Liver (tissue), 9 donors: ENCODE measurements around the gene TTC28. TPM values are rescaled to one million over a fixed set of nuclear protein-coding genes. Genes with fewer than 3 reads are reported as not detected.

Source experiments
- DNase-seq: peaks from one replicate; pipeline ENCODE4 v3.0.0-alpha.2; 2017; ENCODE audit warnings: low spot score
- H3K27ac ChIP-seq, 2 donors: one replicate each; pipeline ENCODE4 v1.7.0; 2013; ENCODE audit warnings: inconsistent platforms in 2 of 2, low read length in 2 of 2, control low read depth in 1 of 2, low read depth in 1 of 2, mild to moderate bottlenecking in 1 of 2
- H3K27me3 ChIP-seq, 4 donors: one replicate each; pipeline versions ENCODE4 v1.6.1 to v1.7.0; 2013; ENCODE audit warnings: low read length in 3 of 4, inconsistent platforms in 1 of 4, mild to moderate bottlenecking in 1 of 4, moderate library complexity in 1 of 4; ENCODE audit not compliant: control insufficient read depth in 4 of 4, insufficient read depth in 4 of 4
- H3K36me3 ChIP-seq, 4 donors: one replicate each; pipeline versions ENCODE4 v1.6.1 to v1.7.0; 2013; ENCODE audit warnings: low read length in 3 of 4, mild to moderate bottlenecking in 3 of 4, low read depth in 1 of 4, moderate library complexity in 1 of 4; ENCODE audit not compliant: control insufficient read depth in 4 of 4, insufficient read depth in 3 of 4
- H3K4me1 ChIP-seq, 4 donors: one replicate each; pipeline versions ENCODE4 v1.6.1 to v1.7.0; 2013; ENCODE audit warnings: low read length in 3 of 4, mild to moderate bottlenecking in 3 of 4, moderate library complexity in 1 of 4; ENCODE audit not compliant: control insufficient read depth in 4 of 4, insufficient read depth in 4 of 4
- H3K4me3 ChIP-seq, 3 donors: one replicate each; pipeline versions ENCODE4 v1.6.1 to v1.7.0; 2013; ENCODE audit warnings: low read length in 3 of 3, control low read depth in 1 of 3, low read depth in 1 of 3, mild to moderate bottlenecking in 1 of 3
- H3K9ac ChIP-seq, 2 donors: one replicate each; pipeline ENCODE4 v1.7.0; 2013; ENCODE audit warnings: low read length in 2 of 2, mild to moderate bottlenecking in 2 of 2, moderate library complexity in 2 of 2, control low read depth in 1 of 2, low read depth in 1 of 2
- H3K9me3 ChIP-seq, 4 donors: one replicate each; pipeline versions ENCODE4 v1.6.1 to v1.7.0; 2013; ENCODE audit warnings: low read length in 3 of 4; ENCODE audit not compliant: control insufficient read depth in 4 of 4
- ATF3 ChIP-seq: IDR thresholded peaks from 2 replicates; pipeline ENCODE4 v1.6.1; 2016; ENCODE audit warnings: antibody characterized with exemption
- CTCF ChIP-seq: fragments of 150-350 bp; IDR thresholded peaks from 2 replicates; pipeline ENCODE4 v1.5.1; 2017; ENCODE audit warnings: improper control_type of control experiment, low read depth, low read length; ENCODE audit not compliant: missing input control
- EGR1 ChIP-seq, 2 donors: IDR thresholded peaks; 2 replicates each; pipeline ENCODE4 v1.6.1; 2016 to 2018; ENCODE audit warnings: antibody characterized with exemption in 2 of 2, low read depth in 2 of 2
- FOXA1 ChIP-seq: IDR thresholded peaks from 2 replicates; pipeline ENCODE4 v1.6.1; 2016; ENCODE audit warnings: antibody characterized with exemption
- FOXA2 ChIP-seq: IDR thresholded peaks from 2 replicates; pipeline ENCODE4 v1.6.1; 2016; ENCODE audit warnings: antibody characterized with exemption
- GABPA ChIP-seq, 2 donors: IDR thresholded peaks in 1 of 2; conservative IDR thresholded peaks in 1 of 2; 2 replicates each; pipeline ENCODE4 v1.6.1; 2016; ENCODE audit warnings: antibody characterized with exemption in 2 of 2, mild to moderate bottlenecking in 1 of 2, moderate library complexity in 1 of 2
- HNF4A ChIP-seq, 2 donors: conservative IDR thresholded peaks; 2 replicates each; pipeline ENCODE4 v1.6.1; 2016; ENCODE audit warnings: antibody characterized with exemption in 2 of 2, mild to moderate bottlenecking in 2 of 2
- HNF4G ChIP-seq: IDR thresholded peaks from 2 replicates; pipeline ENCODE4 v1.6.1; 2016; ENCODE audit warnings: antibody characterized with exemption
- JUND ChIP-seq, 2 donors: IDR thresholded peaks; 2 replicates each; pipeline ENCODE4 v1.6.1; 2016; ENCODE audit warnings: antibody characterized with exemption in 2 of 2
- MAX ChIP-seq: IDR thresholded peaks from 2 replicates; pipeline ENCODE4 v1.6.1; 2016; ENCODE audit warnings: antibody characterized with exemption
- NR2F2 ChIP-seq: IDR thresholded peaks from 2 replicates; pipeline ENCODE4 v1.6.1; 2016; ENCODE audit warnings: antibody characterized with exemption
- RAD21 ChIP-seq, 2 donors: IDR thresholded peaks; 2 replicates each; pipeline ENCODE4 v1.6.1; 2016; ENCODE audit warnings: antibody characterized with exemption in 2 of 2, mild to moderate bottlenecking in 2 of 2
- REST ChIP-seq: IDR thresholded peaks from 2 replicates; pipeline ENCODE4 v1.6.1; 2016; ENCODE audit warnings: antibody characterized with exemption, mild to moderate bottlenecking
- RXRA ChIP-seq, 2 donors: IDR thresholded peaks; 2 replicates each; pipeline ENCODE4 v1.6.1; 2017 to 2018; ENCODE audit warnings: antibody characterized with exemption in 2 of 2, mild to moderate bottlenecking in 1 of 2
- SP1 ChIP-seq: IDR thresholded peaks from 2 replicates; pipeline ENCODE4 v1.6.1; 2018; ENCODE audit warnings: antibody characterized with exemption, mild to moderate bottlenecking
- TAF1 ChIP-seq: conservative IDR thresholded peaks from 2 replicates; pipeline ENCODE4 v1.6.1; 2016; ENCODE audit warnings: antibody characterized with exemption, mild to moderate bottlenecking
- YY1 ChIP-seq: IDR thresholded peaks from 2 replicates; pipeline ENCODE4 v1.6.1; 2016; ENCODE audit warnings: antibody characterized with exemption, mild to moderate bottlenecking
- ZBTB33 ChIP-seq: IDR thresholded peaks from 2 replicates; pipeline ENCODE4 v1.6.1; 2016; ENCODE audit warnings: antibody characterized with exemption
- WGBS: extraction: QIAGEN DNeasy Blood & Tissue Kit; methylation state at CpG from one replicate; pipeline ENCODE4 v1.1.7; 2013; 5-methylcytosine and 5-hydroxymethylcytosine counted together
- polyA plus RNA-seq, 2 donors: library from polyadenylated mRNA; stranded (reverse) in 1 of 2; unstranded in 1 of 2; fragments of 200-250 nt in 1 of 2; fragments of >200 nt in 1 of 2; fragmentation: Nextera tagmentation in 1 of 2; extraction: Ambion mirVana in 1 of 2; gene quantifications; one replicate each; pipeline versions ENCODE4 v1.2.1 to v1.2.3, GENCODE V29; 2013 to 2015
- total RNA-seq, 2 donors: library from RNA; depleted of rRNA; stranded (reverse); fragments of >200 nt; gene quantifications; one replicate each; pipeline ENCODE4 v1.2.3, GENCODE V29; 2014
- donor health status: healthy.
- donor health status: healthy.
- donor health status: healthy.
- donor health status: healthy.
- donor health status: healthy.

Gene TTC28
- total and polyA plus RNA-seq, 4 donors, result 4.2 to 19.4 (median 5.9) TPM

GRCh38 chr22:27994481-27995331 lies 684.9 kb downstream of the TTC28 start:
- TF ChIP-seq FOXA1 (no peak), EGR1 (IDR thresholded peaks at IDR 0.05; ENCODE audit: low read depth in 2 of 2) (no peak), TAF1 (no peak), YY1 (no peak), MAX (no peak), RXRA (IDR thresholded peaks at IDR 0.05) (no peak), REST (no peak), ATF3 (no peak)
- no peak overlapping the region for H3K27ac ChIP-seq
- no peak overlapping the region for H3K9ac ChIP-seq
- WGBS, result 95% methylated on average over 14 of the region's 14 CpGs
- H3K4me1 ChIP-seq, result peaks cover 5 to 15% (median 11%) of the 10 kb centered on the region in 4 donors
- no peaks in the 10 kb centered on the region for H3K27me3 ChIP-seq
- H3K36me3 ChIP-seq, result peaks cover 0 to 6% (median 0%) of the 10 kb centered on the region in 4 donors
- DNase-seq, result no peak
- no peaks in the 10 kb centered on the region for H3K9me3 ChIP-seq
- no peak overlapping the region for H3K4me3 ChIP-seq

- no peak overlapping the region for H3K9ac ChIP-seq
- no peak overlapping the region for H3K4me3 ChIP-seq
- DNase-seq, result no peak
- peaks cover 0 to 6% (median 1%) of the 10 kb centered on the region in 4 donors for H3K36me3 ChIP-seq
- H3K27me3 ChIP-seq, result no peaks in the 10 kb centered on the region
- H3K27ac ChIP-seq, result no peak overlapping the region
- 96% methylated on average over 9 of the region's 9 CpGs for WGBS
- H3K4me1 ChIP-seq, result peaks cover 5 to 15% (median 11%) of the 10 kb centered on the region in 4 donors
- no peaks in the 10 kb centered on the region for H3K9me3 ChIP-seq
- TF ChIP-seq HNF4G (no peak), SP1 (no peak), NR2F2 (no peak), GABPA (IDR thresholded peaks at IDR 0.05 in 1 of 2, conservative IDR thresholded peaks at IDR 0.05 in 1 of 2) (no peak), JUND (IDR thresholded peaks at IDR 0.05) (no peak), ZBTB33 (no peak), FOXA2 (no peak), EGR1 (IDR thresholded peaks at IDR 0.05; ENCODE audit: low read depth in 2 of 2) (no peak), RAD21 (IDR thresholded peaks at IDR 0.05) (no peak), YY1 (no peak), ATF3 (no peak), FOXA1 (no peak), CTCF (no peak), TAF1 (no peak), HNF4A (conservative IDR thresholded peaks at IDR 0.05) (no peak), RXRA (IDR thresholded peaks at IDR 0.05) (no peak), REST (no peak)
Measured at GRCh38 chr22:27993774-27994350, 685.8 kb downstream of the TTC28 start.
